ENCODE data around the gene TP53I13.

DNA sequence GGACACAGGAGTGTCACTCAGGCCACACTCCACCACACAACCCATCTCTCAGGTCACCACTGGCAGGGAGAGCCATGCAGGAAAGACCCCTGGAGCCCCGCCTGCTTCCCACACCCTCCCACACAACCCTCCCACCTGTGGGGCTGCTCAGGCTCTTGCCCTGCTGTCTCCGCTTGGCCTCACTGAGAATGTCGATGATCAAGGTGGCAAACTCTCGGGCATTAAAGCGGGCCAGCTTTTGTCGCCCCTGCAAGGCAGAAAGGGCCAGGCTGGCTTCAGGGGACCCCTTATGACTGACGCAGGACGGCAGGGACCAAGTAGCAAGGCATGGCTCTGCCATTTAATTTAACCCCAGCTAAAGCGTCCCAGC, 8.5 kb downstream of the TP53I13 start:
- TF ChIP-seq GATA2 (IDR thresholded peaks at IDR 0.05; ENCODE audit: low read depth, low read length) (no peak), GATA3 (IDR thresholded peaks at IDR 0.05; ENCODE audit: low read depth, low read length) (no peak)
